Measurements from ENCODE around the gene CD300A.
A peak's percentile ranks its signal among the peaks of the same experiment; 100 is the strongest.

The CD300A gene

GRCh38 chr17:74441537-74441936 lies 24.9 kb upstream of the CD300A start:
- DNase-seq, result no peak

- DNase-seq, result no peak
These were observed 24.2 kb upstream of the CD300A start for GRCh38 chr17:74442291-74442669.

- DNase-seq, result peak; percentile 51
These were observed 23.5 kb upstream of the CD300A start for GRCh38 chr17:74442670-74443515.

GRCh38 chr17:74443516-74444296 lies 22.7 kb upstream of the CD300A start:
- DNase-seq, result no peak

- DNase-seq, result no peak
These were observed 22.0 kb upstream of the CD300A start for GRCh38 chr17:74444406-74444805.

GRCh38 chr17:74445158-74445557 lies 21.3 kb upstream of the CD300A start:
- no peak for DNase-seq

- DNase-seq, result peak; percentile 28
These were observed 19.6 kb upstream of the CD300A start for GRCh38 chr17:74446551-74447500.

GRCh38 chr17:74447628-74448159 lies 18.7 kb upstream of the CD300A start:
- DNase-seq, result no peak

- DNase-seq, result no peak
These were observed 17.7 kb upstream of the CD300A start for GRCh38 chr17:74448756-74449155.

GRCh38 chr17:74449306-74449705 lies 17.1 kb upstream of the CD300A start:
- no peak for DNase-seq

- no peak for DNase-seq
These were observed 16.7 kb upstream of the CD300A start for GRCh38 chr17:74449773-74450172.

- DNase-seq, result no peak
These were observed 16.2 kb upstream of the CD300A start for GRCh38 chr17:74450231-74450630.

- no peak for DNase-seq
These were observed 15.5 kb upstream of the CD300A start for GRCh38 chr17:74450925-74451403.

GRCh38 chr17:74451557-74451956 lies 14.9 kb upstream of the CD300A start:
- DNase-seq, result no peak

GRCh38 chr17:74452033-74452840 lies 14.2 kb upstream of the CD300A start:
- no peak for DNase-seq

GRCh38 chr17:74452841-74453661 lies 13.4 kb upstream of the CD300A start:
- no peak for DNase-seq

- DNase-seq, result peak; percentile 81
These were observed 12.7 kb upstream of the CD300A start for GRCh38 chr17:74453665-74454196.

- no peak for DNase-seq
These were observed 12.0 kb upstream of the CD300A start for GRCh38 chr17:74454197-74455024.

- no peak for DNase-seq
These were observed 11.3 kb upstream of the CD300A start for GRCh38 chr17:74455025-74455545.

Measured in inflammatory macrophage treated with lipopolysaccharide for 4 hours (primary cell).